Body of pancreas (tissue), 4 donors: Measurements from ENCODE around the gene NME3.

Experiments
- POLR2A ChIP-seq, 3 donors: fragments of 450-650 bp; IDR thresholded peaks; one replicate each; pipeline ENCODE4 v1.6.1; 2016; ENCODE audit warnings: antibody characterized with exemption in 3 of 3, mild to moderate bottlenecking in 2 of 3
- TF ChIP-seq, protein P1 (sequence below), 7 experiments: fragments of 450-650 bp in 4 of 7; fragments of 200-600 bp in 3 of 7; sonication (generic) in 3 of 7; IDR thresholded peaks; one replicate each; pipeline ENCODE4 v1.5.1; 2016 to 2019; ENCODE audit warnings: antibody characterized with exemption in 7 of 7

DNA sequence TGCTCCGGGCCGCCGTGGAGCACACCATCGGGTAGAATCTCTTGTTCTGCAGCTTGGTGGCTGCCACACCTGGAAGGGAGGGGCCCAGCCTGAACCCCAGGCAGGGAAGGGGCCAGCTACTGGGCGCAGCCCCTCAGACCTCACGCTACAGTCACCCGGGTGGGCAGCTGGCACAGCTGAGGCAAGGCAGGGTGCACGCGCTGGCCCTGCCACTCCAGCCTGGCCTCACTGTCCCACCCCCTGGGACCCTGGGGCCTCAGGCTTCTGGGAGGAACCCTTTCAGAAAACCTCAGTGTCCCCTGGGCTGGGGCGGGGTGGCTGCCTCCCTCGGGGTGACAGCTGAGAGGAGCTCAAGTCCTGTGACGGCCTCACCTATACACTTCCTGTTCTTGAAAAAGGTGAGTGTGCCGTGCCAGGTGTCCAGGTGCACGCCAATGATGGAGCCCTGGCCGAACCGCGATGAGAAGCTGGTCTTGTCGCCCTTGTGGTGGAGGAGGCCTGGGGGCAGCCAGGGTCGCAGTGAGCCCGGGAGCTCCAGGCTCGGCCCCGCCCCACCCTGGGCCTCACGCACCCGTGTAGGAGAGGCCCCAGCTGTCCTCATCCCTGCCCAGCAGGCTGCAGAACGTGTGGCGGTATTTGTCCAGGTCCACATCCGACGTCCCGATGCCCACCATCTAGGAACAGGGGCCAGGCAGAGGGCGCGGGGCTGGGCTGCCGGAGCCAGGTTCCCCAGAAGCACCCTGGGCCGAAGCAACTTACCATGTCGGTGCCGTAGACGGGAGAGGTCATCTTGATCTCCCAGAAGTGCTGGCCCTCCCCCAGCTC lies 6.2 kb upstream of the NME3 start:
- TF ChIP-seq, protein P1, sequence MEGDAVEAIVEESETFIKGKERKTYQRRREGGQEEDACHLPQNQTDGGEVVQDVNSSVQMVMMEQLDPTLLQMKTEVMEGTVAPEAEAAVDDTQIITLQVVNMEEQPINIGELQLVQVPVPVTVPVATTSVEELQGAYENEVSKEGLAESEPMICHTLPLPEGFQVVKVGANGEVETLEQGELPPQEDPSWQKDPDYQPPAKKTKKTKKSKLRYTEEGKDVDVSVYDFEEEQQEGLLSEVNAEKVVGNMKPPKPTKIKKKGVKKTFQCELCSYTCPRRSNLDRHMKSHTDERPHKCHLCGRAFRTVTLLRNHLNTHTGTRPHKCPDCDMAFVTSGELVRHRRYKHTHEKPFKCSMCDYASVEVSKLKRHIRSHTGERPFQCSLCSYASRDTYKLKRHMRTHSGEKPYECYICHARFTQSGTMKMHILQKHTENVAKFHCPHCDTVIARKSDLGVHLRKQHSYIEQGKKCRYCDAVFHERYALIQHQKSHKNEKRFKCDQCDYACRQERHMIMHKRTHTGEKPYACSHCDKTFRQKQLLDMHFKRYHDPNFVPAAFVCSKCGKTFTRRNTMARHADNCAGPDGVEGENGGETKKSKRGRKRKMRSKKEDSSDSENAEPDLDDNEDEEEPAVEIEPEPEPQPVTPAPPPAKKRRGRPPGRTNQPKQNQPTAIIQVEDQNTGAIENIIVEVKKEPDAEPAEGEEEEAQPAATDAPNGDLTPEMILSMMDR (IDR thresholded peaks at IDR 0.05) = no peak
- TF ChIP-seq POLR2A (IDR thresholded peaks at IDR 0.05) = no peak
